SU-DHL-6 (cell line): ENCODE results near the gene FBXL15.

Source experiments
- H2AFZ ChIP-seq: fragments of 200-600 bp; sonication (generic); 2 replicates; pipeline ENCODE4 v1.6.1; 2014; ENCODE audit warnings: low read depth, mild to moderate bottlenecking, moderate library complexity, mixed read lengths, antibody characterized with exemption, low read length; ENCODE audit not compliant: severe bottlenecking
- H3F3A ChIP-seq: fragments of 200-600 bp; shearing (Covaris generic); 2 replicates; pipeline ENCODE4 v1.6.0; 2016; ENCODE audit warnings: antibody characterized with exemption, mild to moderate bottlenecking; ENCODE audit not compliant: insufficient read depth
- H3K27ac ChIP-seq: fragments of 200-600 bp; sonication (generic); 2 replicates; pipeline ENCODE4 v1.5.1; 2016; ENCODE audit warnings: low read depth, mild to moderate bottlenecking, low read length, moderate library complexity, mixed read lengths
- H3K27me3 ChIP-seq: fragments of 200-600 bp; sonication (generic), shearing (Covaris generic); 2 replicates; pipeline ENCODE4 v1.6.0; 2014; ENCODE audit warnings: mild to moderate bottlenecking, low read length
- H3K36me3 ChIP-seq: fragments of 200-600 bp; sonication (generic); 2 replicates; pipeline ENCODE4 v1.6.1; 2014; ENCODE audit warnings: mild to moderate bottlenecking, low read length, mixed read lengths
- H3K4me2 ChIP-seq: fragments of 300-600, 200-600 bp; shearing (Covaris generic), sonication (generic); 2 replicates; pipeline ENCODE4 v1.6.0; 2014; ENCODE audit warnings: low read length, low read depth, mild to moderate bottlenecking; ENCODE audit not compliant: poor library complexity, severe bottlenecking
- H3K4me3 ChIP-seq: fragments of 200-600 bp; sonication (generic); 2 replicates; pipeline ENCODE4 v1.5.1; 2014; ENCODE audit warnings: antibody characterized with exemption, low read length, mild to moderate bottlenecking, mixed read lengths; ENCODE audit not compliant: insufficient read depth, poor library complexity, severe bottlenecking
- H3K79me2 ChIP-seq: fragments of 200-600 bp; sonication (generic); 2 replicates; pipeline ENCODE4 v1.6.1; 2014; ENCODE audit warnings: mild to moderate bottlenecking, low read length, moderate library complexity; ENCODE audit not compliant: insufficient read depth
- H3K9ac ChIP-seq: fragments of 200-600 bp; sonication (generic); 2 replicates; pipeline ENCODE4 v1.7.0; 2014; ENCODE audit warnings: mild to moderate bottlenecking, low read length
- H3K9me2 ChIP-seq: fragments of 200-600 bp; sonication (generic); replicated peaks from 2 replicates; pipeline ENCODE4 v1.6.1; 2014; ENCODE audit warnings: low read length; ENCODE audit not compliant: insufficient read depth
- H3K9me3 ChIP-seq: fragments of 200-600 bp; sonication (generic); 2 replicates; pipeline ENCODE4 v1.6.1; 2014; ENCODE audit warnings: low read length, mixed read lengths; ENCODE audit not compliant: insufficient read depth
- H4K20me1 ChIP-seq: fragments of 200-600 bp; sonication (generic); 2 replicates; pipeline ENCODE4 v1.6.1; 2014; ENCODE audit warnings: low read depth, mild to moderate bottlenecking, antibody characterized with exemption, low read length, moderate library complexity, mixed read lengths
- EZH2phosphoT487 ChIP-seq: fragments of 200-600 bp; sonication (generic), shearing (Covaris generic); conservative IDR thresholded peaks from 2 replicates; pipeline ENCODE4 v1.6.1; 2018; ENCODE audit warnings: mild to moderate bottlenecking, antibody characterized with exemption, low read length, moderate library complexity, mixed read lengths
- TF ChIP-seq, protein P1 (sequence below): fragments of 200-600 bp; sonication (generic); IDR thresholded peaks from one replicate; pipeline ENCODE4 v1.5.1; 2017; ENCODE audit warnings: antibody characterized with exemption, mild to moderate bottlenecking, low read length, moderate library complexity; ENCODE audit not compliant: insufficient read depth, poor library complexity, severe bottlenecking

The FBXL15 gene

GRCh38 chr10:102406815-102407214, 13.8 kb upstream of the FBXL15 start:
- no peaks in the 10 kb centered on the region for H3K27me3 ChIP-seq
- no peaks in the 10 kb centered on the region for H3K79me2 ChIP-seq
- H3K9me3 ChIP-seq, result no peaks in the 10 kb centered on the region
- no peak overlapping the region for H3K27ac ChIP-seq
- H3K9ac ChIP-seq, result no peak overlapping the region
- no peak for TF ChIP-seq EZH2phosphoT487
- TF ChIP-seq, protein P1, sequence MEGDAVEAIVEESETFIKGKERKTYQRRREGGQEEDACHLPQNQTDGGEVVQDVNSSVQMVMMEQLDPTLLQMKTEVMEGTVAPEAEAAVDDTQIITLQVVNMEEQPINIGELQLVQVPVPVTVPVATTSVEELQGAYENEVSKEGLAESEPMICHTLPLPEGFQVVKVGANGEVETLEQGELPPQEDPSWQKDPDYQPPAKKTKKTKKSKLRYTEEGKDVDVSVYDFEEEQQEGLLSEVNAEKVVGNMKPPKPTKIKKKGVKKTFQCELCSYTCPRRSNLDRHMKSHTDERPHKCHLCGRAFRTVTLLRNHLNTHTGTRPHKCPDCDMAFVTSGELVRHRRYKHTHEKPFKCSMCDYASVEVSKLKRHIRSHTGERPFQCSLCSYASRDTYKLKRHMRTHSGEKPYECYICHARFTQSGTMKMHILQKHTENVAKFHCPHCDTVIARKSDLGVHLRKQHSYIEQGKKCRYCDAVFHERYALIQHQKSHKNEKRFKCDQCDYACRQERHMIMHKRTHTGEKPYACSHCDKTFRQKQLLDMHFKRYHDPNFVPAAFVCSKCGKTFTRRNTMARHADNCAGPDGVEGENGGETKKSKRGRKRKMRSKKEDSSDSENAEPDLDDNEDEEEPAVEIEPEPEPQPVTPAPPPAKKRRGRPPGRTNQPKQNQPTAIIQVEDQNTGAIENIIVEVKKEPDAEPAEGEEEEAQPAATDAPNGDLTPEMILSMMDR, result no peak
- H4K20me1 ChIP-seq, result no peaks in the 10 kb centered on the region
- H3K4me3 ChIP-seq, result no peak overlapping the region
- H3K4me2 ChIP-seq, result no peak overlapping the region
- H2AFZ ChIP-seq, result no peak overlapping the region
- no peaks in the 10 kb centered on the region for H3K9me2 ChIP-seq
- H3K36me3 ChIP-seq, result no peaks in the 10 kb centered on the region
- H3F3A ChIP-seq, result no peaks in the 10 kb centered on the region

DNA sequence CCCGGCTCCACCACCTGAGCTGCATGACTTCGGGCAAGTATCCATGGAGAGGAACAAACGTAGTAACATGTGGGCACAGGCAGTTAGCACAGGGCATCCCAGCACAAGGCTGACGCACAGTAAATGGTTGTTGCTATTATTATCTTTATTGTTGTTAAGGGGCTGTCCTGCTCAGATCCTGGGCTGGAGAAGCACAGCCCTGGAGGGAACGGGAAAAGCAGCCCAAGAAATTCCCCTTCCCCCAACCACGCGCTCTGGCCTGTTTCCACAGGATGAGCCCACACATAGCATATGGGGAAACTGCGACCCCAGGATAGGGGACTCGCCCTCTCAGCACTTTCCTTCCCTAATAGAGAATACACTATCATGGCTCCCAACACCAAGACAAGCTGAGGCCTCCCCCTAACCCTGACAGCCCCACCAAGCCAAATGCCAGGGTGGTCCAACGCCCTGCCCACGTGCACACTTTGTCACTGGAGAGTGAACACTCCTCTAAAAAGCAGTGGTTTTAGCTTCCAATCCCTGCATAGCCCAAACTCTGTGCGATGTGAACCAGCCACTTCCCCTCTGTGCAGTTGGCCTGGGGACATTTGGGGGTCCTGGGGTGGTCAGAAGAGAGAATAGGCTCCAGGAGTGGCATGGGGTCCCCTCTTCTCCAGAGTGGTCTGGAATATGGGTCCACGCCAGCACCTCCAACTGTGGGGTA, 13.1 kb upstream of the FBXL15 start:
- H3K9ac ChIP-seq, result no peak overlapping the region
- no peak overlapping the region for H3K4me2 ChIP-seq
- no peaks in the 10 kb centered on the region for H3K79me2 ChIP-seq
- H3K27me3 ChIP-seq, result no peaks in the 10 kb centered on the region
- no peak overlapping the region for H2AFZ ChIP-seq
- H4K20me1 ChIP-seq, result no peaks in the 10 kb centered on the region
- no peak for TF ChIP-seq EZH2phosphoT487
- TF ChIP-seq, protein P1, result no peak
- no peak overlapping the region for H3K4me3 ChIP-seq
- H3F3A ChIP-seq, result no peaks in the 10 kb centered on the region
- H3K9me3 ChIP-seq, result no peaks in the 10 kb centered on the region
- no peaks in the 10 kb centered on the region for H3K36me3 ChIP-seq
- no peak overlapping the region for H3K27ac ChIP-seq
- H3K9me2 ChIP-seq, result no peaks in the 10 kb centered on the region

GRCh38 chr10:102408131-102408727, 12.4 kb upstream of the FBXL15 start:
- no peaks in the 10 kb centered on the region for H3K27me3 ChIP-seq
- no peak for TF ChIP-seq EZH2phosphoT487
- TF ChIP-seq, protein P1, result no peak
- H4K20me1 ChIP-seq, result no peaks in the 10 kb centered on the region
- no peak overlapping the region for H3K27ac ChIP-seq
- H3K4me2 ChIP-seq, result peak overlapping the region; percentile 45
- H3F3A ChIP-seq, result no peaks in the 10 kb centered on the region
- H2AFZ ChIP-seq, result no peak overlapping the region
- no peaks in the 10 kb centered on the region for H3K79me2 ChIP-seq
- H3K9me3 ChIP-seq, result no peaks in the 10 kb centered on the region
- no peaks in the 10 kb centered on the region for H3K9me2 ChIP-seq
- H3K4me3 ChIP-seq, result no peak overlapping the region
- H3K9ac ChIP-seq, result no peak overlapping the region
- no peaks in the 10 kb centered on the region for H3K36me3 ChIP-seq
